Hematopoietic multipotent progenitor cell treated with erythropoietin and hydrocortisone succinate and interleukin-3 and kit ligand, for 17 days (in vitro differentiated cells): Measurements from ENCODE around the gene PCDHB1.
"Not testable (repeated sequence)": the region's sequence is repeated elsewhere in the genome, so short reads cannot be mapped to it uniquely, and the experiment has no call there.

ENCODE experiments used
- DNase-seq: peaks from one replicate; pipeline ENCODE4 v3.0.0-alpha.2; 2015; ENCODE audit warnings: low spot score

PCDHB1 gene

GRCh38 chr5:141084487-141084989 lies 33.4 kb downstream of the PCDHB1 start:
- no peak for DNase-seq

GRCh38 chr5:141094481-141095262 lies 43.5 kb downstream of the PCDHB1 start, which contains the start of gene PCDHB2:
Gene PCDHB2, plus strand, starts transcription at chr5:141094615. Its CDS starts 176 bp downstream, at chr5:141094791.
- no peak for DNase-seq

GRCh38 chr5:141095263-141095641 lies 44.1 kb downstream of the PCDHB1 start:
- DNase-seq: no peak

GRCh38 chr5:141096181-141096580 lies 45.0 kb downstream of the PCDHB1 start:
- not testable (repeated sequence) for DNase-seq

- DNase-seq: not testable (repeated sequence)
These were observed 45.4 kb downstream of the PCDHB1 start for GRCh38 chr5:141096586-141096985.

- DNase-seq: no peak
These were observed 49.1 kb downstream of the PCDHB1 start, which contains the start of gene PCDHB3 for GRCh38 chr5:141100243-141100805. Gene PCDHB3, plus strand, starts transcription at chr5:141100473. Its CDS starts 177 bp downstream, at chr5:141100650.

- no peak for DNase-seq
These were observed 49.9 kb downstream of the PCDHB1 start for GRCh38 chr5:141101059-141101458.

GRCh38 chr5:141102070-141102469 lies 50.9 kb downstream of the PCDHB1 start:
- DNase-seq: not testable (repeated sequence)

- DNase-seq: not testable (repeated sequence)
These were observed 51.3 kb downstream of the PCDHB1 start for GRCh38 chr5:141102471-141102870.

- no peak for DNase-seq
These were observed 54.2 kb downstream of the PCDHB1 start for GRCh38 chr5:141105350-141105749.
